HG03469 (cell line): ENCODE data around the gene NFX1.

Source experiments
- ATAC-seq: cut with Tn5 transposase; IDR thresholded peaks from one replicate; pipeline ENCODE4 v1.9.1; 2021; ENCODE audit warnings: mild to moderate bottlenecking, moderate library complexity, moderate number of reproducible peaks; ENCODE audit not compliant: unreplicated experiment

The NFX1 gene

GRCh38 chr9:33415501-33416038 is 125.3 kb downstream of the NFX1 start:
- peak; percentile 48 for ATAC-seq

- no peak for ATAC-seq
Observed at GRCh38 chr9:33416996-33417395, 126.7 kb downstream of the NFX1 start.

- no peak for ATAC-seq
Observed at GRCh38 chr9:33418090-33418489, 127.8 kb downstream of the NFX1 start.

- ATAC-seq, result no peak
Observed at GRCh38 chr9:33419708-33420303, 129.5 kb downstream of the NFX1 start.
